NCI-H460 (cell line): ENCODE results near the gene TPD52L2. TPM values are rescaled to one million over a fixed set of nuclear protein-coding genes. Genes with fewer than 3 reads are reported as not detected.
"Not testable (repeated sequence)": the region's sequence is repeated elsewhere in the genome, so short reads cannot be mapped to it uniquely, and the experiment has no call there.

Experiments used
- DNase-seq: peaks from one replicate; pipeline ENCODE4 v3.0.0-alpha.2; 2016; ENCODE audit warnings: low read depth; ENCODE audit errors: extremely low read depth
- total RNA-seq: library from RNA; depleted of rRNA; stranded (reverse); fragments of >200 nt; shearing (Covaris generic); gene quantifications from 2 replicates; pipeline ENCODE4 v1.2.3, GENCODE V29; 2014

TPD52L2 gene
- total RNA-seq, 1 experiment from 2014 or later = 103 TPM

GRCh38 chr20:63877755-63878470, 12.8 kb downstream of the TPD52L2 start:
- DNase-seq = no peak

- no peak for DNase-seq
Measured at GRCh38 chr20:63878899-63879663, 14.0 kb downstream of the TPD52L2 start.

- not testable (repeated sequence) for DNase-seq
Measured at GRCh38 chr20:63880901-63881300, 15.8 kb downstream of the TPD52L2 start.

- DNase-seq = no peak
Measured at GRCh38 chr20:63881451-63882226, 16.6 kb downstream of the TPD52L2 start.

GRCh38 chr20:63882257-63883200, 17.5 kb downstream of the TPD52L2 start:
- no peak for DNase-seq

GRCh38 chr20:63883201-63883593, 18.1 kb downstream of the TPD52L2 start:
- DNase-seq = no peak

GRCh38 chr20:63884506-63885263, 19.6 kb downstream of the TPD52L2 start:
- no peak for DNase-seq

GRCh38 chr20:63885264-63886053, 20.4 kb downstream of the TPD52L2 start:
- no peak for DNase-seq

- no peak for DNase-seq
Measured at GRCh38 chr20:63886054-63886419, 21.0 kb downstream of the TPD52L2 start.

- DNase-seq = no peak
Measured at GRCh38 chr20:63886921-63887320, 21.9 kb downstream of the TPD52L2 start.

GRCh38 chr20:63889241-63890200, 24.5 kb downstream of the TPD52L2 start:
- no peak for DNase-seq

- DNase-seq = no peak
Measured at GRCh38 chr20:63890201-63890576, 25.1 kb downstream of the TPD52L2 start.

- no peak for DNase-seq
Measured at GRCh38 chr20:63890616-63891015, 25.5 kb downstream of the TPD52L2 start.

GRCh38 chr20:63891061-63892002, 26.3 kb downstream of the TPD52L2 start:
- DNase-seq = no peak

- DNase-seq = no peak
Measured at GRCh38 chr20:63892402-63892801, 27.3 kb downstream of the TPD52L2 start.

- DNase-seq = no peak
Measured at GRCh38 chr20:63893999-63894357, 28.9 kb downstream of the TPD52L2 start.
